A204.1 (cell line): ENCODE results near the gene KRTAP25-1.

Experiments used
- FAIRE-seq: peaks from 2 replicates; lab custom pipeline; 2012; peaks lifted over from hg19 to GRCh38; lab: Jason Lieb, UNC

KRTAP25-1 gene

DNA sequence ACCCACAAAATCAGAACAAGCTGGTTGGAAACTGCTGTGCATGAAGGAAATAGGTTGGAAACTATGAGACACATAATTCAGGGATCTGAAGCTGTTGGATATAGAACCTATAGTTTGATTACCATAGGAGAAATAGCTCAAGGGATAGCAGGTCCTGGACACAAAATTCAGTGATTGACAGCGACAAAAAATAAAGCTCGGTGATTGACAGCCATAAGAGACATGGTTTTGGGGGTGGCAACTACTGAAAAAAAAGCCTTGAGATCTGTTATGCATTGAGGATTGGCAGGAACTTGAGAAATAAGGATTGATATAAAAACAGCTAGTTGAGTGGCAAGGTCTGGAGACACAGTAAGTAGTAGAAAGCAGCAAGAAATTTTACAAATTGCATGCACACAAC, at the start of gene KRTAP25-1:
TSS of gene KRTAP25-1 (minus strand) at position 300 of the 400 bp plus-strand sequence. CDS start at position 276, 24 bp downstream.
- FAIRE-seq: no peak

DNA sequence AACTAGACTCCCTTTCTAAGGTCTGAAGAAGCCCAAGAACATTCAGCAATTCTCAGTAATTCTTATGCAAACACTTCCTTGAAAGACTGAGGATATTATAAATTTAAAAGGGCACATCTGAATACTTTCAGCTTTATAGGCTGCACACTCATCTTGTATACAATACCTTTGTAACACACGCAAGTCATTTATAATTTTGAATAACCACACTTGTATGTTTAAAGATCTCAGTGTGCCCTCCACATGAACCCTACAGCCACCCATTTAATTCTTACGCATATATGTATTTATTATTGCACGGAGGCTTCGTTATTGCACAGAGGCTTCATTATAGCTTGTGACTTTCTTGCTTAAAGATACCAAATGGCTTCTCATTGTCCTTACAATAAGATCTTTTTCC, 49.4 kb upstream of the KRTAP25-1 start:
- FAIRE-seq: no peak

DNA sequence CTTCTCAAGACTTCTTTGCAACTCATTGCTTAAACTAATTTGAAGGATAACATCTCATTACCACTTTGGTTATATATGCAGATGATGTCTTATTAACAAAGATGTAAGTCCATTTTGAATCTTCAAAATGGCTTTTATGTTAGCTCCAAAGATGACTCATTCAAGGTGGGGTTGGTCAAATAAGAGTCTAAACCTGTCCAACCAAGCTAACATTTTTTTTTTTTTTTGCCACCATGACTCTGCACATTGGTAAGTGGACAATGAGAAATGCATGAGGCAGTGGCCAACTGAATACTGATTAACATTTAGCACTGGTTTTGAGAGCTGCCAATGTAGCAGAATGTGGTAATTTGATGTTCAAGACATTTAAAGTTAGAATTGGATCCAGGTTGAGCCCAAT, 48.5 kb upstream of the KRTAP25-1 start:
- no peak for FAIRE-seq

- FAIRE-seq: no peak
These were observed 48.0 kb upstream of the KRTAP25-1 start, which contains the start of gene KRTAP27-1 for GRCh38 chr21:30337276-30337744. Gene KRTAP27-1, minus strand, starts transcription at chr21:30337694. Its CDS starts 26 bp downstream, at chr21:30337668.

DNA sequence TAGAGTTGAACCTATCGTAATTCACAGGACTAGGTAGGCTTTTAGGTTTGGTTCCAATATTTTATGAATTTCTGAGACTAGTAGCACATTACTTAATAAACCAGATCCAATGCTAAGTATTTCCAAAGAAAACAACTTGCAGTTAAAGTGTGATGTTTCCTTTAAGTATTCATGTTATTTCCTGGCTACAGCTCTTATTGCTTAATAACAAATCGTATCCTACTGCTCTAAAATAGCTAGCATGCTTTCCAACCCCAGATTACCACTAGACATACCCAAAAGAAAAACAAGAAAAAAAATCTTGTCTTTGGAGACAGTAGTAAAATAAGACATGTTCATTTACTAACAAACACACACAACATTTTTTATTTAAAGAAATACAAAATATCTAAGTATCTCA, 47.3 kb upstream of the KRTAP25-1 start:
- no peak for FAIRE-seq

DNA sequence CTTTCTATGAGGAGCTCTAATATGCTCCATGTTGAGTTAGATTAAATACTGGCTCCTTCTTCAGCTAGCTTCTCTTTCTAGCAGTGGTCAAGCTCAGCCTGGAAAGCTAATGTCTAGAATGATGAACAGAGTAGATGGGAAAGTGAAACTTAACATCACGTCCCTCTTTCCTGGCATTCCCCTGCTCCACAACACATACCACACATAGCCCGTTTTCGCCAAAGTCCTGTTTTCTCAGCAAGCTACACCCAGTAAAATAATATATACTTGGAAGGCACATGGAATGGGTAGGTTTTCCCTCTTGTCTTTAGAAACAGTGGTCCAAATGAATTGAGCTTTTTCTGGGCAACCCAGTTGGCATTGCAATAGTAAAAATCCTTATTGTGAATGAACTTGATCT, 44.4 kb upstream of the KRTAP25-1 start:
- FAIRE-seq: no peak

GRCh38 chr21:30332681-30333080, 43.4 kb upstream of the KRTAP25-1 start:
- no peak for FAIRE-seq

GRCh38 chr21:30329203-30329875, 40.0 kb upstream of the KRTAP25-1 start:
- FAIRE-seq: no peak

- FAIRE-seq: no peak
These were observed 37.1 kb upstream of the KRTAP25-1 start for GRCh38 chr21:30326390-30326789.

DNA sequence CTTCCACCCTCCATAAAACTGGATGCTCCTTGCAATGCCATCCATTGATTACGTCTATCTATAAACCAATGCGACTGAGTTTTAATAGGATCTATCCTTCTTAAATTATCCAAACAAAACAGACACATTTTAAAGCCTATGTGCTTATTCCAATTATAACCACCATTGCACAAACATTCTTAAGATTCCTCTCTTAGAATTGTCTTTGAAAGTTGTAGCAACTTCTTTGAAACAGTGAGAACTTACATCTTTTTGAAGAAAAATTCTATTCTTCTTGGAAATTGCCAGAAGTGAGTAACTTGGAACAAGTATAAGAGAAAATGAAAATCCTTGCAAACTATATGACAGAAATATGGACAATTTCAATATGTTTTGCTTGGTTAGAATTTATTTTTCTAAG, 30.9 kb upstream of the KRTAP25-1 start, which contains the start of gene KRTAP26-1:
TSS of gene KRTAP26-1 (minus strand) at position 101 of the 400 bp plus-strand sequence. CDS start 280 bp downstream, outside the sequence.
- no peak for FAIRE-seq

- no peak for FAIRE-seq
These were observed 26.4 kb upstream of the KRTAP25-1 start for GRCh38 chr21:30315701-30316100.

GRCh38 chr21:30306884-30307283, 17.6 kb upstream of the KRTAP25-1 start:
- no peak for FAIRE-seq

DNA sequence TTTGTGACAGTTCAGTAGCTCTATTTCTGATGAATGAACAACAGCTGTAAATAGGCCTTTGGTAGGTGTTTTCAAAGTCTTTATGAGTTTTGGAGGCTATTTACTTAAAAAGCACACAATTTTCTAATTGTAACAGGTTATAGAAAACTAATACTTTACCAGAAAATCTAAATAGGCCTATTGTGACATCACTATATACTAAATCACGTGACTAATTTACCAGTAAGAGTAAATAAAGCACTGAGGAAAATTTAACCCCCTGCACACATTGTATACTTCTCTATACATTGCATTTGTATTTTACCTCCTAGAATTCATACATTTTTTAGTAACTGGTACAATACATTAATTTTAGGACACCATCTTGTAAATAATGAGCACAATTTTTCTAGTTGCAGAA, 15.8 kb upstream of the KRTAP25-1 start:
- no peak for FAIRE-seq

DNA sequence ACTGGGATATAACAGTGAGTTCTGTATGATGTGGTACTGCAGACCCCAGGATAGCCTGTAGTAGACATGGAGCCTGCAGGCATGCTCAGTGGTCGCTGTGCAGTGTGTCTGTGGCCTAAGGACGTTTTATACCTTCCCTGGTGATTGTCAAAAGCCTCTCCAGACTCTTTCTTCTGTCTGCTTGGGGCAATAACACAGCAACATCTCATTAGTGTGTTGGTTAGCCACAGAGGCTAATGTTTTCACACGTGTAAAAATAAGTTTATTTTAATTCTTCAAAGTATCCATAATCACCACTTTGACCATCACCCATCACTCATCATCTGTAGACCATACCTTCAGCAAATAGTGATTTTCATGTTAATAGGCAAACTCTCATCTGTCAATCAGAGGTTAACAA, 6.5 kb downstream of the KRTAP25-1 start, which contains the start of gene KRTAP24-1:
TSS of gene KRTAP24-1 (minus strand) at position 101 of the 400 bp plus-strand sequence. CDS start at position 83, 18 bp downstream.
- FAIRE-seq: no peak

DNA sequence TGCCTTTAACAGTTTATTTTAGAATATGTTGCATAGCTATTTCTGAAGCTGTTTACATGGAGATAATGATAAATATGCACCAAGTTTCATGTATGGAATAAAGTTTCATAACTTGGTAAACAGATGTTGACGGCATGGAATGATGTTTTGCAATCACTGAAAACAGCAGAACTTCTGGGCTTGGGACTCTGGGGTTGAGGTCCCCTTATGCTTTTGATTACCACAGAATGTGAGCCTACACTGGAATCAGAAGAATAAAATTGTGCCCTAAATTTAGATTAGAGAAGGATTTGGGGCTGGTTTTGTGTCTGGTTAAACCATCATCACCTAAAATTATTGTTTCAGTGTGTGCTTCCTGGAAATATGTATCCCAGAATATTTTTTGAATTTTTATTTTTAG, 17.7 kb downstream of the KRTAP25-1 start:
- no peak for FAIRE-seq

DNA sequence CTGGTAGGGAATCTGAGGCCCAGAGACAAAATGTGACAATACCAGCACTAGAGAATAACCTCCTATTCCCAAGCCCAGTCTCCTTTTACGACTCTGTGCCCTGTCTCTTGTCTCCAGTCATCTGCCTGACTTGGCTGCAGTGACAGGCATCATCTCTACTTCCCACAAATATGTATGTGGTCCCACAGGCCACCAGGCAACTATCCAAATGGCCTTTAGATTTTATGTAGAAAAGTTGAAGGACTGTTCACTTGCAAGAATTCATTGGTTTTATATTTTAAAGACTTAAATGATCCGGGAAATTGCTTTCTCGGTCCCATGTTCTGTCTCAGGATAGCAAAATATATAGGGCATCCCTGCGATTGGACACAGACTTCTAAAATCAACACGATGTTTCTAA, 18.2 kb downstream of the KRTAP25-1 start:
- FAIRE-seq: no peak

- no peak for FAIRE-seq
These were observed 19.3 kb downstream of the KRTAP25-1 start for GRCh38 chr21:30269803-30270530.

GRCh38 chr21:30268608-30269197, 20.6 kb downstream of the KRTAP25-1 start:
- no peak for FAIRE-seq

GRCh38 chr21:30257773-30258172, 31.5 kb downstream of the KRTAP25-1 start:
- FAIRE-seq: no peak

DNA sequence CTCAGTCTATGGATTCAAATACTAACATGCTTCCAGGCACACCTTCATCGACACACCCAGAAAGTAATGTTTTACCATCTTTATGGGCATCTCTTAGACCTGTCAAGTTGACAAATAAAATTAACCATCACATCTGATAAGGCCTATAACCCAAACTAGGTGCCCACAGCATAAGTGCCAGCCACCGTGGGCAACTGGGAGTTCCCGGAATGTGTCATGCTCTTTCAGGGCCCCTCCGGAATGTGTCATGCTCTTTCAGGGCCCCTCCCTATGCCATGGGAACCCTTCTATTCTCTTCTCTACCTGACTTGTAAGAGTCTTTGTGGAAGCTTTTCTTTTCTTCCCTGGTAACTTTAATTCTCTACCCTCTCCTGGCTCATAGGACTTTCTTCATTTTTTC, 33.2 kb downstream of the KRTAP25-1 start:
- FAIRE-seq: no peak

- no peak for FAIRE-seq
These were observed 33.6 kb downstream of the KRTAP25-1 start for GRCh38 chr21:30255679-30256078.

GRCh38 chr21:30251781-30252180, 37.5 kb downstream of the KRTAP25-1 start:
- no peak for FAIRE-seq

DNA sequence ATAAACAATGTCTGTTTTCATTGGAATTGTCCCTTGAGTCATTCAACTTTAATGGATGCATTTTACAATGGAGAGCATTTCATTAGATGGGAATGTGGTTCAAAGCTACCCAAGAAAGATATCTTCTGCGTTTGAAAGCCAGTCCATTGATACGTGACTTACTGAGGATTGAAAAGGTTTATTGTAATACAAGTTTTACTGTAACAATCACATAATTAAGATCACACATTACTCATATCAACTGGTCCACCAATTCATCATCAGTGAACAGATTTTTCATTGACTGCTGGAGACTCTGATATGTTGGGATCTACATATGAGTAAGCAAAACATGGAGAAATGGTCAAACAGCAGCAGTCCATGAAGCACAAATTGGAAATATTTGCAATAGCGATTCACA, 39.4 kb downstream of the KRTAP25-1 start:
- no peak for FAIRE-seq
